ENCODE results near the gene NENF. TPM values are rescaled to one million over a fixed set of nuclear protein-coding genes. Genes with fewer than 3 reads are reported as not detected.

The NENF gene
- total and polyA plus RNA-seq, 10 of the 15 experiments (the other 5 are each of a cell fraction or from before 2014, with no cell fraction given), result 5.1 to 83.4 (median 42.7) TPM

- TF ChIP-seq SREBF2 (IDR thresholded peaks at IDR 0.05; ENCODE audit: low read length), result no peak
- peak; percentile 72 for TF ChIP-seq LARP7 (IDR thresholded peaks at IDR 0.05)
- TF ChIP-seq SMC3 (IDR thresholded peaks at IDR 0.05; ENCODE audit: borderline replicate concordance, low read length), result peak; percentile 95
- peak; percentile 87 for TF ChIP-seq SMARCA5 (IDR thresholded peaks at IDR 0.05)
- TF ChIP-seq FOXM1 (IDR thresholded peaks at IDR 0.05; ENCODE audit: low read depth, low read length), result 0 out of 2 replicates have a peak, but pooled peaks have one; percentile 50
- TF ChIP-seq ETV6 (conservative IDR thresholded peaks at IDR 0.05 in 1 of 2, IDR thresholded peaks at IDR 0.05 in 1 of 2; ENCODE audit: borderline replicate concordance in 1 of 2, low read depth in 1 of 2), result no peak
- no peak for TF ChIP-seq WRNIP1 (IDR thresholded peaks at IDR 0.05; ENCODE audit: borderline replicate concordance, low read depth, low read length)
- TF ChIP-seq RB1 (IDR thresholded peaks at IDR 0.05; ENCODE audit: borderline replicate concordance), result peak; percentile 23; the same call in 1 of the 2 replicates
- TF ChIP-seq IKZF2 (IDR thresholded peaks at IDR 0.05), result peak; percentile 68 to 72
- no peak for TF ChIP-seq SMAD5 (IDR thresholded peaks at IDR 0.05; ENCODE audit: low read depth)
- TF ChIP-seq RAD51 (IDR thresholded peaks at IDR 0.05), result no peak
- no peak for TF ChIP-seq NR2C1 (IDR thresholded peaks at IDR 0.05)
- TF ChIP-seq IRF3 (IDR thresholded peaks at IDR 0.05), result no peak
- no peak for TF ChIP-seq POU2F2 (IDR thresholded peaks at IDR 0.05; ENCODE audit: borderline replicate concordance, low read depth, low read length)
- TF ChIP-seq ZBTB33 (IDR thresholded peaks at IDR 0.05), result no peak
- peak; percentile 25 for TF ChIP-seq MEF2B (IDR thresholded peaks at IDR 0.05; ENCODE audit: partially characterized antibody, poor library complexity, severe bottlenecking)
- TF ChIP-seq, protein P1, sequence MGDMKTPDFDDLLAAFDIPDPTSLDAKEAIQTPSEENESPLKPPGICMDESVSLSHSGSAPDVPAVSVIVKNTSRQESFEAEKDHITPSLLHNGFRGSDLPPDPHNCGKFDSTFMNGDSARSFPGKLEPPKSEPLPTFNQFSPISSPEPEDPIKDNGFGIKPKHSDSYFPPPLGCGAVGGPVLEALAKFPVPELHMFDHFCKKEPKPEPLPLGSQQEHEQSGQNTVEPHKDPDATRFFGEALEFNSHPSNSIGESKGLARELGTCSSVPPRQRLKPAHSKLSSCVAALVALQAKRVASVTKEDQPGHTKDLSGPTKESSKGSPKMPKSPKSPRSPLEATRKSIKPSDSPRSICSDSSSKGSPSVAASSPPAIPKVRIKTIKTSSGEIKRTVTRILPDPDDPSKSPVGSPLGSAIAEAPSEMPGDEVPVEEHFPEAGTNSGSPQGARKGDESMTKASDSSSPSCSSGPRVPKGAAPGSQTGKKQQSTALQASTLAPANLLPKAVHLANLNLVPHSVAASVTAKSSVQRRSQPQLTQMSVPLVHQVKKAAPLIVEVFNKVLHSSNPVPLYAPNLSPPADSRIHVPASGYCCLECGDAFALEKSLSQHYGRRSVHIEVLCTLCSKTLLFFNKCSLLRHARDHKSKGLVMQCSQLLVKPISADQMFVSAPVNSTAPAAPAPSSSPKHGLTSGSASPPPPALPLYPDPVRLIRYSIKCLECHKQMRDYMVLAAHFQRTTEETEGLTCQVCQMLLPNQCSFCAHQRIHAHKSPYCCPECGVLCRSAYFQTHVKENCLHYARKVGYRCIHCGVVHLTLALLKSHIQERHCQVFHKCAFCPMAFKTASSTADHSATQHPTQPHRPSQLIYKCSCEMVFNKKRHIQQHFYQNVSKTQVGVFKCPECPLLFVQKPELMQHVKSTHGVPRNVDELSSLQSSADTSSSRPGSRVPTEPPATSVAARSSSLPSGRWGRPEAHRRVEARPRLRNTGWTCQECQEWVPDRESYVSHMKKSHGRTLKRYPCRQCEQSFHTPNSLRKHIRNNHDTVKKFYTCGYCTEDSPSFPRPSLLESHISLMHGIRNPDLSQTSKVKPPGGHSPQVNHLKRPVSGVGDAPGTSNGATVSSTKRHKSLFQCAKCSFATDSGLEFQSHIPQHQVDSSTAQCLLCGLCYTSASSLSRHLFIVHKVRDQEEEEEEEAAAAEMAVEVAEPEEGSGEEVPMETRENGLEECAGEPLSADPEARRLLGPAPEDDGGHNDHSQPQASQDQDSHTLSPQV (IDR thresholded peaks at IDR 0.05), result no peak
- peak; percentile 77 for TF ChIP-seq IKZF1 (conservative IDR thresholded peaks at IDR 0.05)
- no peak for TF ChIP-seq ZNF24 (IDR thresholded peaks at IDR 0.05)
- no peak for TF ChIP-seq POLR2AphosphoS5 (IDR thresholded peaks at IDR 0.05; ENCODE audit: low read length)
- no peak for TF ChIP-seq CBX3 (IDR thresholded peaks at IDR 0.05; ENCODE audit: borderline replicate concordance, low read depth)
- TF ChIP-seq NR2F1 (conservative IDR thresholded peaks at IDR 0.05), result peak; percentile 49; the same call in 1 of the 2 replicates
- peak; percentile 81; the same call in 1 of the 2 replicates for TF ChIP-seq BACH1 (IDR thresholded peaks at IDR 0.05; ENCODE audit: borderline replicate concordance)
- no peak for TF ChIP-seq SUPT20H (IDR thresholded peaks at IDR 0.05; ENCODE audit: borderline replicate concordance, control insufficient read depth, low read depth, low read length)
- no peak for TF ChIP-seq EP300 (IDR thresholded peaks at IDR 0.05; ENCODE audit: borderline replicate concordance in 1 of 2, control insufficient read depth in 1 of 2, low read depth in 2 of 2, low read length in 2 of 2)
These were observed 44.4 kb downstream of the NENF start (continued) for GRCh38 chr1:212477014-212477679.

Measured in GM12878 (cell line).